Islet precursor cell (in vitro differentiated cells): Measurements from ENCODE around the gene KLRC4.
A peak's percentile ranks its signal among the peaks of the same experiment; 100 is the strongest.

Experiments
- DNase-seq: peaks from one replicate; pipeline ENCODE4 v3.0.0-alpha.2; 2018

Gene KLRC4

GRCh38 chr12:10366875-10367274 is 42.7 kb downstream of the KLRC4 start:
- DNase-seq: no peak

GRCh38 chr12:10365696-10366405 is 43.7 kb downstream of the KLRC4 start:
- DNase-seq: no peak

- peak; percentile 90 for DNase-seq
Measured at GRCh38 chr12:10364815-10365622, 44.5 kb downstream of the KLRC4 start.

DNA sequence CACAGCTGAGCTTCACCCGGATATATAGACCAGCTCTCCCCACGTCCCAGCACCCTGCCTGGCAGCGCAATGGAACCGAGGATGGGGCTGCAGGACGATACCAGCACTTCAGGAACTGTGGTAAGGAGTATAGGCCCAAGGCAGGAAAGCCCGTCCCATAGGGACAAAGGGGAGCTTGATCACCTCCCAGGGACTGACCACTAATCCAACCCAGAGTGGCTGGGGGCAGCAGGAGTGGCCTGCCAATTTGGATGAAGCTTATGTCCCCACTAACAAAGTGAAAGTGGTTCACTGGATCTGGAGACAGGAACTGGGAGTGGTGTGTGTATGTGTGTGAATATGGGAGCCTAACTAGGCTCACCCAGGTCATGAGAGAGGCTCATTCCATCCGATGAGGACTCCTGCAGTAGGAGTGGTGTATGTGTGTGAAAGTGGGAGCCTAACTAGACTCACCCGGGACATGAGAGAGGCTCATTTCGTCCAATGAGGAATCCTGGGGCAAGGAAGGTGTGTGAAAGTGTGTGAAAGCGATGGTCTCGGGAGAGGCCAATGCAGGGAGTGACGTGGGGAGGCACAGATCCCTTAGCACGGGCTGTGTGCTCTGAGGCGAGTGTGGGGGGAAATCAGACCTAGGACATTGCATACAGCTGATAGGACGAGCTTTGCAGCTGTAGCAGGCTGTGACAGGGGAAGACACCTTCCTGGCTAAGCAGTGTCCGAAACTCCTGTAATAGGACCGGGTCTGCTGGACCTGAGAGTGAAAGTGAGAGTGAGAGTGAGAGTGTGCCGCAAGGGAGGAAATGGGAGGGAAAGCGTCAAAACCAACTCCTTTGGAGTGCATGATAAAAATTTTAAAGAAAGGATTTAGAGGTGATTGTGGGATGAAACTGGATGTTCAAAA is 45.4 kb downstream of the KLRC4 start:
- peak; percentile 77 for DNase-seq

GRCh38 chr12:10363658-10363913 is 46.0 kb downstream of the KLRC4 start:
- no peak for DNase-seq

GRCh38 chr12:10362828-10363657 is 46.5 kb downstream of the KLRC4 start:
- DNase-seq: no peak

GRCh38 chr12:10362325-10362724 is 47.2 kb downstream of the KLRC4 start:
- no peak for DNase-seq

DNA sequence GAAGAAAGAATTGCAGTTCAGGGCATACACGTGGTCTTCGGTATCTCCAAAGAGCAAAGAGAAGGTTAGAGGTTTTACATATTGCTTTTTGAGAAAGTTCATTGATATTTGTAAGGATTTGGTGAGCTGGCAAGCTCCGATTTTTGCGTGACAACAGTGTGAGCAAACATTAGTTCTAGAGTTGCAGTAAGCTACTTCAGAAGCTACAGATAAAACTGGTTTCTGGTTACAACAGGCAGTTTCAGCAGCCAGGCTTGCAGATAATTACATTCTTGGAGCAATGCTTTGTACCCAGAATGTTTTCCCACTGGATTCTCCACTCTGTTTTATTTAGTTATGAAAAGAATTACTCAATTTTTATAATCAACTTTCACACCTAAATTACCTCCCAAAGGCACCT is 47.9 kb downstream of the KLRC4 start:
- no peak for DNase-seq

GRCh38 chr12:10361084-10361483 is 48.5 kb downstream of the KLRC4 start:
- DNase-seq: no peak

- DNase-seq: no peak
Measured at GRCh38 chr12:10358969-10359368, 50.6 kb downstream of the KLRC4 start.

- no peak for DNase-seq
Measured at GRCh38 chr12:10358131-10358530, 51.4 kb downstream of the KLRC4 start.
